ENCODE measurements around the gene TRNP1.
"Not testable (repeated sequence)": the region's sequence is repeated elsewhere in the genome, so short reads cannot be mapped to it uniquely, and the experiment has no call there.

TRNP1 gene

DNA sequence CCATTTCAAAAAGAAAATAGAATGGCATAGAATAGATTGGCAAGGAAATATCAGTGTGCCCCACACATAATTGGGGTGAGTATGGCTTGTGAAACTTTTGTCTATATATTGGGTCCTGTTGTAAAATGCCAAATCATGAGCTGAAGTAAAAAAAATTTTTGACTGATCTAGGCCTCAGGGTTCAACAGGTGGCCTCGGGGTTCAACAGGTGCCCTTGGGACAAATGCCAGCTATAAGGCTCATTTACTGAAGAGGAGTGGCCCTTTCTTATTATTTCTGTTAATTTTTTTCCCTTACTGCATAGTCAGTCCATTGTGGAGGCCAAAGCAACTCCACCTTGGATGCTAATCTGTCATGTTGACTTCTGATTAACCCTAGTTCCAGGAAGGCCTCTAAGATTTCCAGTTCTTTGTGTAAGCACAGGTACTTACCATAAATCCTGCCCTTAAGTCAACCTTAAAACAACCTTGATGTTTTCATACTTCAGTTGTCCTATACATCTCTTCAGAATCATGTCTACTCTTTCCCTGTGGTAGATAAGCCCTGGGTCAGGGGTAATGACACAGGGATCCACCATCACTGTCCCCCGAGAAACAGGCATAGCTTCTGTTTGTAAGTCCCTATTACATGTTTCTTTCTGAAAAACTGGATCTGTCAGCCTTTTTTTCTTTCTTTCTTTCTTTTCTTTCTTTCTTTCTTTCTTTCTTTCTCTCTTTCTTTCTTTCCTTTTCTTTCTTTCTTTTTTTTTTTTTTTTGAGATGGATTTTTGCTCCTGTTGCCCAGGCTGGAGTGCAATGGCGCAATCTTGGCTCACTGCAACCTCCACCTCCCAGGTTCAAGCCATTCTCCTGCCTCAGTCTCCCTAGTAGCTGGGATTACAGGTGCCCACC is 16.6 kb upstream of the TRNP1 start:
- no peak for DNase-seq

DNA sequence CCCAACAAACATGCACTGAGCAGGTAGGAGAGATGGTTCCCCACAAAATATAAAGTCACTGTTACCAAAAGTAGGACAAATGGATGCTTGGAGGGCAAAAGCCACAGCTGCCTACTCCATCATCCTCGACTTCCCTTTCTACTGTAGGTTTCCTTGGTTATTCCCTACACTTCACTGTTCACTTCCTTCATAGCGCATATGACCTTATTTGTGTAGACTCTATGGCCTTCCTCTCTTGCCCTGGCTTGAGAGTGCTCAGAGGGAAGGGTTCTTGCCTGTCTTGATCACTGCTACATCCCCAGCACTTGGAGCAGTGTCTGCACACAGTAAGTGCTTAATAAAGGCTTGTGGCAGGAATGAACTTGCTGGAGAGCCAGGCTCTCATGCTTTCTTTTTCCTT is 14.6 kb upstream of the TRNP1 start:
- DNase-seq = no peak

DNA sequence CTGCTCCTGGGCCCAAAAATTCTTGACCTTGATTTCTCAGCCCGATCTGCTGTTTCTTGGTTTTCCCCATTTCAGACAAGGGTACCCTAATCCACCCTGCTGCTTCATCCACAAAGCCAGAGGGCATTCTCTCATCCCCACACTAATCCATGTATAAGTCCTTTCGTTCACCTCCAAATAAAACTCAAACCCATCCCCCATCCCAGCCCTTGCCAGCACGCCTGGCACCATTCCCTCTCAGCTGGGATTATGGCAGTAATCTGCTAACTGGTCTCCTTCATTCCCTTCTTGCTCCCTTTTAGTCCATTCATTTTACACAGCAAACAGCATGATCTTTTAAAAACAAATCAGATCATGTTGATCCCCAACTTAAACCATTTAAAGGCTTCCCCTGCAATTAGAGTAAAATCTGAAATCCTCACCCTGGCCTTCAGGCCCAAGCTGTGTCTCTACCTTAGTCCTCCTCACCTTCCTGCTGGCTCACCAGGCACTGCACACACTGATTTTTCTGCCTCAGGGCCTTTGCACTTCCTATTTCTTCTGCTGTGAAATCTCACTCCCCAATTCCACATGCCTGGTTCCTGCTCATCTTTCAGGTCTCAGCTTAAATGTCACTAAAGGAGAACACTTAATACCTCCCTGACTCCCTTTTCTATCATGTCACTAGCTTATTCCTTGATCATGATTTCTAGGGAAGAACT is 12.2 kb upstream of the TRNP1 start:
- no peak for DNase-seq

DNA sequence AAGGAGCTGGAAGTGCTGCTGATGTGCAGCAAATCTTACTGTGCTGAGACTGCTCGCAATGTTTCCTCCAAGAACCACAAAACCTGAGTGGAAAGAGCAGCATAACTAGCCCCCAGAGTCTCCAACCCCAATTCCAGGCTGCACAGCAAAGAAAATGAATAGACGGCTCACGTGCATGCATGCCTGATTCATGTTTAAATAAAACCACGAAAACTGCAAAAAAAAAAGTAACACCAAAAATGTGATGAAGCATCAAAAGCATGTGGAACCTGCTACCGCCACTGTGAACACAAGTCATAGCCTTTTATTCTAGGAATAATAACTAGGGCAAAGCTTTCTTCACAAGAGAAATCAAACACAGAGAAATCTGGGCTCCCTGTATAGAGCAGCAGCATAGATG is 9.6 kb upstream of the TRNP1 start:
- no peak for DNase-seq

DNA sequence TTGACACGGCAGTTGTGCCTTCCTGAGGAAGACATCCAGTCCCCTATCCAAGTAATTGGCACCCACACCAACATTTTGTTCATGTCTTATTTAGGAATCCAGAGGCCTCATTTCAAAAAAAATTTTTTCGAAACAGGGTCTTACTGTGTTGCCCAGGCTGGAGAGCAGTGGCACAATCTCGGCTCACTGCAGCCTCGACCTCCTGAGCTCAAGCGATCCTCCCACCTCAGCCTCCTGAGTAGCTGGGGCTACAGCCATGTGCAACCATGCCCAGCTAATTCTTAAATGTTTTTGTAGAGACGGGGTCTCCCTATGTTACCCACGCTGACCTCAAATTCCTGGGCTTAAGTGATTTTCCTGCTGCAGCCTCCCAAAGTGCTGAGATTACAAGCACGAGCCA is 9.2 kb upstream of the TRNP1 start:
- DNase-seq = no peak

DNA sequence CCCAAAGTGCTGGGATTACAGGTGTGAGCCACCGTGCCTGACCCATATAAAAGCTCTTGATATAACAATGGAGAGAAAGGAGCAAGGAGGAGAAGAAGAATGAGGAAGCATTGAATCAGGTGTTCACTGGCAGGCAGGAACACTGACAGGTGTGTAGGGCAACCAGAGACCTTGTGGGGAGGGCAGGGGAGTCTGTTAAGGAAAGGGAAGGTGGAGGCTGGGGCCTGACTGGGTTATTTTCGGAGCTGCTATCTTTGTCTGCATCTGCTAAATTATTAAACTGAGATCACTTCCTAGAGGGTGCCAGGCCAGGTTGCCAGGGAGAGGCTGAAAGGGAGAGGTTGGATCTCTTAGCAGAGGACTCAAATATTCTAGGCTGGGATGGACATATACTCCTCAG is 6.8 kb upstream of the TRNP1 start:
- no peak for DNase-seq

DNA sequence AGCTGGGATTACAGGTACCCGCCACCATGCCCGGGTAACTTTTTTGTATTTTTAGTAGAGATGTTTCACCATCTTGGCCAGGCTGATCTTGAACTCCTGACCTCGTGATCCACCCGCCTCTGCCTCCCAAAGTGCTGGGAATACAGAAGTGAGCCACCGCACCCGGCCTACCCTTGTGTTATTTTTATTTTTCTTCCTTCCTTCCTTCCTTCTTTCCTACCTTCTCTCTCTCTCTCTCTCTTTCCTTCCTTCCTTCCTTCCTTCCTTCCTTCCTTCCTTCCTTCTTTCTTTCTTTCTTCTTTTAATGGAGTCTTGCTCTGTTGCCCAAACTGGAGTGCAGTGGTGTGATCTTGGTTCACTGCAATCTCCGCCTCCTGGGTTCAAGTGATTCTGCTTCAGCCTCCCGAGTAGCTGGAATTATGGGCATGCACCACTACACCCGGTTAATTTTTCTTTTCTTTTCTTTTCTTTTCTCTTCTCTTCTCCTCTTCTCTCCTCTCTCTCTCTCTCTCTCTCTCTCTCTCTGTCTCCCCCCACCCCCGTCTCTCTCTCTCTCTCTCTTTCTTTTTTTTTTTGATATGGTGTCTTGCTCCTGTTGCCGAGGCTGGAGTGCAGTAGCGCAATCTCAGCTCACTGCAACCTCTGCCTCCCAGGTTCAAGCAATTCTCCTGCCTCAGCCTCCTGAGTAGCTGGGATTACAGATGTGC is 3.9 kb upstream of the TRNP1 start:
- DNase-seq = not testable (repeated sequence)

DNA sequence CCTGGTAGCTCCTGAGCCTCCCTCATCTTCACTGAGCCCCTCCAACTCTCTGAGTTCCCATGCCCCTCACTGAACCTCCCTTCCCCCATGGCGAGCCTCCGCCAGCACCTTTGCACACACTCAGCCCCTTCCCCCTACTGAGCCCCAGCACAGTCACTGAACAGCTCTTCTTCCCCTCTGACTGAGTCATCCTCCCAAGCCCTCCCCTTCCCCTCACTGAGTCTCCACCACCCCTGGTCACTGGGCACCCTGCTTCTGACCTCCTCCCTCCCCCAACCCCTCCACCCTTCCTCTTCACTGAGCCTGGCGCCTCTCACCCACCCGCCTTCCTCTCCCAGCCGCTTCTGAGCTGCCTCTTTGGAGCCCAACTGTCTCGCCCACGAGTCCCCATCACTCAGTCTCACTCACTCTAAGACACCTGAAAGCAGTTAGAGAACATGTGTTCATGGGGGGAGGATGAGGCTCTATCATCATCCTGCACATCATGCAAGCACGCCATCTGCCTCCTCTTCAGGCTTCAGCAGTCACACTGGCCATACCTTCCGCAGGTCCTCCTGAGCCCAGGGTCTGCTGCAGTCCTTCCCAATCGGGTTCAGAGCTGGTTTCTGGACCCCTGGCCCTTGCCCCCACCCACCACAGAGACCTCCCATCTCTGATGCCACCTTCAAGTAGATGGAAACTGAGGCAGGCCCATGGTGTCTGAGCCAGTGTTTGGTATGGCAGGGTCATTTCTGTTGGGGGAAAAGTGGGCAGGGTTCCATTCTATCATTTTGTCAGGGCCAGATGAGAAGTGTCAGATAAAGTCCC is 2.0 kb upstream of the TRNP1 start:
- no peak for DNase-seq

DNA sequence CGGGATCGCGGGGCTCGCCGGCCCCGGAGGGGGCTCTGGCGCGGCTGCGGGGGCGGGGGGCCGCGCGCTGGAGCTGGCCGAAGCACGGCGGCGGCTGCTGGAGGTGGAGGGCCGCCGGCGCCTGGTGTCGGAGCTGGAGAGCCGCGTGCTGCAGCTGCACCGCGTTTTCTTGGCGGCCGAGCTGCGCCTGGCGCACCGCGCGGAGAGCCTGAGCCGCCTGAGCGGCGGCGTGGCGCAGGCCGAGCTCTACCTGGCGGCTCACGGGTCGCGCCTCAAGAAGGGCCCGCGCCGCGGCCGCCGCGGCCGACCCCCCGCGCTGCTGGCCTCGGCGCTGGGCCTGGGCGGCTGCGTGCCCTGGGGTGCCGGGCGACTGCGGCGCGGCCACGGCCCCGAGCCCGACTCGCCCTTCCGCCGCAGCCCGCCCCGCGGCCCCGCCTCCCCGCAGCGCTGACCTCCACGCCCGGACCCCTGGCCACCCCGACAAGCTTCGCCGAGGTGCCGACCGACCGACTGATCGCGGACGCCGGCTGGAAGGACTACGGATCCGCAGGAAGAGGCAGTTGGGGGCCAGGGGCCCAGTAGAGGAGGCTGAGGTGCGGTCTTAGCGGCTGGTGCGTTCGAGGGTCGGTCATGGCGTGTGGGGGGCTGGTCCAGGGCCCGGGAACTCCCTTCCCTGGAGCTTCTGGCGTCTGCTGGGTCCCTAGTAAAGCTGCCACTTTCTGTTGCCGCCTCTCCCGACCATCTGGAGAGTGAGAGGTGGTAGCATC is 711 bp downstream of the TRNP1 start:
- peak; percentile 39 for DNase-seq

DNA sequence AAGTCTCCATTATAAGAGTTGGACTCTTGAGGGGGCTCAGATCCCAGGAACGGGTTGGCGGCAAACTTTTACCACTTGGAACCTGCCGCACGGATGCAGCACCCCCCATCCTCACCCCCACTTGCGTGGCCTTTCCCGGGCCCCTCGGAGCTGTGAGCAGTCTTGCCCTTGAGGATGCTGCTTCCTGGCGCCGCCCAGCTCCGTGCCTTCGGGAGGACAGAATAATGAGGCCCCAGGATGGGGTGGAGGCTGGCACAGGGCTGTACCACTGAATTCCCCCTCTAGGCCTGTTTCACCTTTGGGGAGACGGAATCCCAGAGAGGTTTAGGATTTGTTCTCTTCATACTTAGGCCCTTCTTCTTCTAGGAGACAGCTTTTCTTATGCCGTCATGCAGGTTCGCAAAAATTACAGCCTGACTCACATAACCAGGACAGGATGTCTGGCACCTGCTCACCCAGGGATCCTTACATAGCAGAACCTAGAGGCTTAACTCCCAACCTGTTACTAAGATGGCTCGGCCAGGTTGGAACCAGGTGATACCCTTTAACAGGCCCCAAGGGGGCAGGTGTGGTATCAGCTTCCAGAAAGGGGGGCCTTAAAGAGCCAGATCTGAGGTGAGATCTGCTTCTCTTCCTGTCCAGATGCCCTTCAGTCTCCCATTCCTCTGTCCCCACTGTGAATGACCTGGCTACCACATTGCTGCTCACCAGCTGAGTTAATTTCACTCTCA is 1.5 kb downstream of the TRNP1 start:
- no peak for DNase-seq

DNA sequence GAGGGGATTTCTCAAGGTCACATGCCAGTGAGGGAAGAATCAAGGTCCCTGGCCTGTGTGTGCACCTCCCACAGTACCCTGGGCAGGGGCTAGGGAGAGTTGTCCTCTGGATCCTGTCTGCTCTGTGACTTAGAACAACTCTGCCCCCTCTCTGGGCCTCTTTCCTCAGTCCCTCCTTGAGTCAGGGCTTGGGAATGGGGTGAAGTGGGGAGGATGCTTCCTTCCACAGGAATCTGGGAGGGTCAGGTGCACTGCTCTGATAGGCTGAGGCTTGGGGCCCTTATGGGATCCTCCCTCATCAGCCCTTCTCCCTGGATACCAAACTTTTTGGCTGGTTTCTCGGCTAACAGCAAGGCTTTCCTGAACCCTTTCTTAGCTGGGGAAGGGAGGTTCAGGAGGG is 2.5 kb downstream of the TRNP1 start:
- no peak for DNase-seq

DNA sequence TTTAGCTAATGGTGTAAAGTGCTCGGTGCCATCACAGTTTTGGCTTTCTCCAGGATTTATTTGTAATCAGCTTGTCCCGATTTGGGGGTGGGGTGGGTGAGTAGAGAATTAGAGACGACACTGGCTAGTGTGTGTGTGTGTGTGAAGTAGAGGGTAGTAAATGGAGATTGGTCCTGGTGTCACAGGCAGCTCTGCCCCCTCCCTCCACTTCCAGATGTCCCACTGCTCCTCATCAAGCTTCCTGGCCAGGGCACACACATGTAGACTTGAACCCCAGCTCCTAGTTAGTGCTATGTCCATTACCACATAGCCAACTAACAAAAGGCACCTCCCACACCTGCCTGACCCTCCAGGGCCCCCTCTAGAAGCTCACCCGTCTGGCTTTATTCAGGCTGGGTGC is 3.2 kb downstream of the TRNP1 start:
- no peak for DNase-seq

DNA sequence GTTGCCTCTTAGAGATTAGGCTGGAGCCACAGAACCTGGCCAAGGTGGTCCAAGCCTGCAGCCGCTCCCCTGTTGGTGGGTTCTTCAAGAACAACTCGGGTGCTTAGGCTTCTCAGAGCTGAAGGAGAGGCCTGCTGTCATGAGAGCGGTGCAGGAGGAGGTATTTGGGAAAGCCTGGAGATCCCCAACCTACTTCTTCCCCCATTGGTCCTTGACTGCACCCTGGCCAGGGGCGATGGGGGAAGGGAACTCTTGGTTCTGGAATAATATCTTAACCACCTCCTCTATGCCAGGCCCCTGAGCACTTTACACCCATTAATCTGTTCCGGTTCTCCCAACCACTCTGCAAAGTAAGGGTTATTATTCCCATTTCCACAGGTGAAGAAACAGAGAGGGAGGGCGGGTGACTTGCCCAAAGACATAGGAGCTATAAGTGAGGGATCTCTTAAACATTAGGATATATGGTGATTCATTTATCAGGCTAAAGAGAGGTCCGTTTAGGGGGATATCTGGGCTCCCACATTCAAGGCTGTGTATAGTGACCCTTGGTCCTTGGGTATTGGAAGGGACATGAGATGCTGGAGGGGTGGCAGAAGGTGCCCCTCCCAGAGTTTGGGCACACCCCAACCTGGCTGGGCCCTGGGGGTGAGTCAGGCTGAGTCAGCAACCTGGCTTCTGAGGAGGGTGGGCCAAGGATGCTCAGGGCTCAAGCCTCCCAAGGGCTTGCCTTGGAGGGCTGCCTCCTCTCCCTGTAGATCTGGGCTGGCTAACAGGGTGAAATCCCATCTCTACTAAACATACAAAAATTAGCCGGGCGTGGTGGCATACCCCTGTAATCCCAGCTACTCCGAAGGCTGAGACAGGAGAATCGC is 5.2 kb downstream of the TRNP1 start:
- DNase-seq = no peak

DNA sequence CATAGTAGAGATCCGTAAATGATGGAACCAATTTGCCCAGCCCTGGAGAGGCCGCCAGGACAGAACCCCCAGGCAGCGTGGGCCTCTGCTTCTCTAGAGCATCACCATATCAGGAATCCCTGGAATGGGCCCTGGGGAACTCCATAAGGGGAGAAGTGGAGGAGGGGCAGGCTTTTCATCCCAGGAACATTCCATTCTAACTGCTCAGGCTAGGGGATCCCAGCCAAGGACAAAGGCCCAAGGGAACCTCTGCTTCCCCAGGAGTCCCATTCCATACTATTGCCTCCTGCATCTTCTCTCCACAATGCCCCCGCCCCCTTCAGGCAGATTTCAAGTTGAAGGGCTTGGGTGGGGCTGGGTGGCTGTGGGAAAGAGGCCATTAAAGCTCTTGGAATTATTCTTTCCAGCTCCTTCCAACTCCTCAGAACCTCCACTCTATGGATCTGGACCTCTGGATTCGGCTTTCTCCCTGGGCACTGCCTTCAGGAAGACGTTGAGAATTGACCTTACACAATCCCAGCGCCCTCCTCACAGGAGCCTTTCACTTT is 6.0 kb downstream of the TRNP1 start:
- DNase-seq = no peak

DNA sequence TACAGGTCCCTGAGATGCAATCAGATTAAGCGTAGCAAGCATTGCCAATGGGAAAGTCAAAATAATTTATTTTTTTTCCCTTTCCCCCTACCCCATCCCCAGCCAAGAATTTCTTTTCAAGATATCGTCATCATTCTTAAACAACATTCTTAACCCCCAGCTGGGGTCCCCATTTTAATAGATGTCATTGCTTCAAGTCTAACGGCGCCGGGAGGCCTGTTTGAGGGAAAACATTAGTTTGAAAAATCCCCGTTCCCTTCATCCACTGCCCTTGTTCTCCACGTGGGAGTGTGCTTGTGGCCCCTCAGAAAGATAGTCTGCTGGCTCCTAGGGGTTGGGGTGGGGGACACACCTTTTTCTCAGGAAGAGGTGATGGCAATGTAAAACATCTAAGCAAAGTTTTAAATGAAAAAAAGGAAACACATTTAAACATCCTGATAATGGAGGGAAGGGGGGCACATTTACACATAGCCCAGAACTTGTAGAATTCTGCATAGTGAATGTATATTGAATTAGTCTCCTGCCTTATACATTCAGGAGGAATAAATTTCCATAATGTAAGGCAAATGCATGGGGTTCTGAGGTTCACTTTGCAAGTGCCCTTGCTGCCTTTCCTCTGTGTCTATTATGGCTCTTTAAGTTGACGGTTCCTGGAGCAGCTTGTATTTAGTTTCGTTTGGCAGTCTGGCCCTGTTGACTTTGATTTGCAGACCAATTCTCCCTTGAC is 6.8 kb downstream of the TRNP1 start:
- DNase-seq = no peak

DNA sequence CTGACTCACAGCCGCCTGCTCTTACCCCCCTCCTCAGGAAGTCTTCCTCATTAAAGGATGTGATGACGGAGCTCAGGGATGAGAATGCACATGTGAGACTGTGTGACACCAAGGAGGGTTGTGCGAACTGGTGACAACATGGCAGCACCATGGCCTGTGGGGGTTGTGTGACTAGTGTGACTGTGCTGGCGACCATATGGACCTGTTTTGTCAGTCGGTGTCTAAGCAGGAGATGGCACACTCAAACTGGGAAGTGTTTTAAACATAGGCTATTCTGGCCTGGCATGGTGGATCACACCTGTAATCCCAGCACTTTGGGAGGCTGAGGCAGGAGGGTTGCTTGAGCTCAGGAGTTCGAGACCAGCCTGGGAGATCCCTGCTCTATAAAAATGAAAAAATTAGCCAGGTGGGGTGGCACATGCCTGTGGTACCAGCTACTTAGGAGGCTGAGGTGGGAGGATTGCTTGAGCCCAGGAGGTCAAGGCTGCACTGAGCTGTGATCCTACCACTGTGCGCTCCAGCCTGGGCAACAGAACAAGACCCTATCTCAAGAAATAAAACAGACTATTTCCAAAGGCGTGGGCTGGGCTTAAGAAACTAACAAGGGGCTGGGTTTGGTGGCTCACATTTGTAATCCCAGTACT is 7.4 kb downstream of the TRNP1 start:
- DNase-seq = no peak

DNA sequence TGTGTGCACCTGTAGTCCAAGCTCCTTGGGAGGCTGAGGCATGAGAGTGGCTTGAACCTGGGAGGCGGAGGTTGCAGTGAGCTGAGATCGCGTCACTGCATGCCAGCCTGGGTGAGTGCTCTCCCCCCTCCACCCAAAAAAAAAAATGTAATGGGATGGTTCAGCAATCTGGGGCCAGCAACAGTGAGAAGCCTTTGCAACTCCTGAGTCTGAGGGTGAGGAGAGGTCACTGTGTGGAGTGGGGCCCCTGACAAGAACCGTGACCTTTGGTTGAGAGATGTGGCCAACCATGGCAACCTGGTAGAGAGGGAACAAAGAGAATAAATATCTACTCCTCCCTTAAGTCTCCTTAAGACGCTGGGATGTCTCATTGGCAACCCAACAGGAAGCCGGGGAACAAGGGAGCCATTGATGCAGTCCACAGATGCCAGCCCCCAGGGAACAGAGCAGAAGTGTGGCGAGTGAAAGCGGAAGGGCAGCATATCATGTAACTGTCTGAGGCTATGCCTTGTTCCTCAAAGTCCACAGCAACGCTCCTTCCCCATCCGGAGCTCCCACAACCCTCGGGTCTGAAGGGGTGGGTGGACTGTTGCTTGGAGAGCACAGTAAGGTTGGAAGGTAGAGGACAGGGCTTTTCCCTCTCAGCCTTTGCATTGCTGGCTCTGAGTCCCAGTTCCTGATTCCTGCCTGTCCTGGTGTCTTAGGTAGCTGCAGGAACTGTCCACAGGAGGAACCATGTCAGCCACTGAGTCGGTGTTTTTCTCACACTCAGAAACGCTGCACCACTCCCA is 8.3 kb downstream of the TRNP1 start:
- DNase-seq = no peak
